ENCODE measurements around the gene MNAT1. TPM values are rescaled to one million over a fixed set of nuclear protein-coding genes. Genes with fewer than 3 reads are reported as not detected.

MNAT1 gene
- total and polyA plus RNA-seq, 9 of the 15 experiments (the other 6 are each of a cell fraction or from before 2014, with no cell fraction given), result 37.8 to 83.3 (median 60.4) TPM

DNA sequence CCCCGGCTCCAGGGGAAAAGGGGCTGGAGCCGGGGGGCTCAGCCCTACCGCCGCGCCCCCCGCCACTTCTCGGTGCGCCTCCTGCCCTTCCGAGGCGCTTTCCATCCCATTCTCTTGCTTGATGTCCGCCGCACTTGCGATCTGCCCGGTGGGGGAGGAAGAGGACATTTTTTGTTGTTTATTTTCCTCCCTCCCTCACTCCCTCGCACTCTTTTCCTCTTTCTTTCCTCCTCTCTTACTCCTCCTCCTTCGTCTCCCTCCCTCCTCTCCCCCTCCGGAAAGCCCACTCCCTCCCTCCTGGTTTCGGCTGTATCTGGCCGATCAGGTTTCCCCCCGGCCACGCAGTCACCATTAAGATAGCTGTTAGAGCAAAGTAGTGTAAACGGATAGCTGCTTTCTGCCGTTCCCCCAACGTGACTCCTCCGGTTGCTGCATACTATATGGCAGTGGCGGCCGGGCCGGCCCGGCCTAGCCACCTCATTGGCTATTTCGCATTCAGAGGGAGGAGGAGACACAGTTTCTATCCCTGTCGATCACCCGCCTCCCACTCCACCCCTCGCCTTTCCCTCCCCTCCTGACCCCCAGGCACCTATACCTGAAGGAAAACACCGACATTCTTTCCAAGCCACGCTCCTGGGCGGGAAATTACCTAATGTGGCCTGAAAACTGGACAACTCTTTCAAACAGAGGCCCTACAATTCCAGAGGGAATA, 10.5 kb upstream of the MNAT1 start, which contains the start of gene SIX4 (continued):
- TF ChIP-seq PRDM10 (IDR thresholded peaks at IDR 0.05; ENCODE audit: partially characterized antibody) (peak; percentile 86), POLR2H (tag; IDR thresholded peaks at IDR 0.05; ENCODE audit: low read depth) (peak; percentile 67), TAF1 (IDR thresholded peaks at IDR 0.05; ENCODE audit: control insufficient read depth, extremely low read depth, insufficient read depth, low read length, severe bottlenecking) (peak; percentile 82), NFYB (IDR thresholded peaks at IDR 0.05; ENCODE audit: extremely low read depth, insufficient read length) (peak; percentile 51), CBFA2T3 (IDR thresholded peaks at IDR 0.05) (no peak), CXXC5 (CRISPR knock-in tag; IDR thresholded peaks at IDR 0.05) (peak; percentile 30; the same call in 1 of the 2 replicates), PHF8 (IDR thresholded peaks at IDR 0.05; ENCODE audit: borderline replicate concordance, low read length) (peak; percentile 47; the same call in 1 of the 2 replicates), ZNF449 (CRISPR knock-in tag; IDR thresholded peaks at IDR 0.05) (no peak), NBN (IDR thresholded peaks at IDR 0.05; ENCODE audit: low read depth) (0 out of 2 replicates have a peak, but pooled peaks have one; percentile 55), POLR2AphosphoS5 (IDR thresholded peaks at IDR 0.05; ENCODE audit: control insufficient read depth, insufficient read depth, low read depth, low read length) (peak; percentile 71), CBX2 (IDR thresholded peaks at IDR 0.05; ENCODE audit: insufficient read depth, low read length, poor library complexity, severe bottlenecking) (no peak), GATAD2A (IDR thresholded peaks at IDR 0.05) (0 out of 2 replicates have a peak, but pooled peaks have one; percentile 8), NCOA6 (IDR thresholded peaks at IDR 0.05) (no peak), MNT (conservative IDR thresholded peaks at IDR 0.05) (peak; percentile 42 to 78; a peak in 3 of 4 replicates), EP400 (IDR thresholded peaks at IDR 0.05) (peak; percentile 60; the same call in 1 of the 2 replicates), NCOR1 (IDR thresholded peaks at IDR 0.05) (peak; percentile 16; the same call in 1 of the 2 replicates), FUS (optimal IDR thresholded peaks at IDR 0.05; ENCODE audit: low read depth, low read length) (no peak), ZNF512 (tag; IDR thresholded peaks at IDR 0.05) (peak; percentile 66), BCOR (IDR thresholded peaks at IDR 0.05) (peak; percentile 44; the same call in 1 of the 2 replicates), RBFOX2 (IDR thresholded peaks at IDR 0.05; ENCODE audit: low read depth, low read length) (peak; percentile 73)

Measured in K562 (cell line).